HUDEP-2 (cell line): Measurements from ENCODE around the gene THRAP3.
"Not testable (repeated sequence)": the region's sequence is repeated elsewhere in the genome, so short reads cannot be mapped to it uniquely, and the experiment has no call there.

ENCODE experiments used
- DNase-seq, 76 experiments: peaks; one replicate each; lab custom pipeline; 2025; ENCODE audit not compliant: unreplicated experiment in 76 of 76; lab: John Stamatoyannopoulos, UW

Gene THRAP3, protein sequence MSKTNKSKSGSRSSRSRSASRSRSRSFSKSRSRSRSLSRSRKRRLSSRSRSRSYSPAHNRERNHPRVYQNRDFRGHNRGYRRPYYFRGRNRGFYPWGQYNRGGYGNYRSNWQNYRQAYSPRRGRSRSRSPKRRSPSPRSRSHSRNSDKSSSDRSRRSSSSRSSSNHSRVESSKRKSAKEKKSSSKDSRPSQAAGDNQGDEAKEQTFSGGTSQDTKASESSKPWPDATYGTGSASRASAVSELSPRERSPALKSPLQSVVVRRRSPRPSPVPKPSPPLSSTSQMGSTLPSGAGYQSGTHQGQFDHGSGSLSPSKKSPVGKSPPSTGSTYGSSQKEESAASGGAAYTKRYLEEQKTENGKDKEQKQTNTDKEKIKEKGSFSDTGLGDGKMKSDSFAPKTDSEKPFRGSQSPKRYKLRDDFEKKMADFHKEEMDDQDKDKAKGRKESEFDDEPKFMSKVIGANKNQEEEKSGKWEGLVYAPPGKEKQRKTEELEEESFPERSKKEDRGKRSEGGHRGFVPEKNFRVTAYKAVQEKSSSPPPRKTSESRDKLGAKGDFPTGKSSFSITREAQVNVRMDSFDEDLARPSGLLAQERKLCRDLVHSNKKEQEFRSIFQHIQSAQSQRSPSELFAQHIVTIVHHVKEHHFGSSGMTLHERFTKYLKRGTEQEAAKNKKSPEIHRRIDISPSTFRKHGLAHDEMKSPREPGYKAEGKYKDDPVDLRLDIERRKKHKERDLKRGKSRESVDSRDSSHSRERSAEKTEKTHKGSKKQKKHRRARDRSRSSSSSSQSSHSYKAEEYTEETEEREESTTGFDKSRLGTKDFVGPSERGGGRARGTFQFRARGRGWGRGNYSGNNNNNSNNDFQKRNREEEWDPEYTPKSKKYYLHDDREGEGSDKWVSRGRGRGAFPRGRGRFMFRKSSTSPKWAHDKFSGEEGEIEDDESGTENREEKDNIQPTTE

DNA sequence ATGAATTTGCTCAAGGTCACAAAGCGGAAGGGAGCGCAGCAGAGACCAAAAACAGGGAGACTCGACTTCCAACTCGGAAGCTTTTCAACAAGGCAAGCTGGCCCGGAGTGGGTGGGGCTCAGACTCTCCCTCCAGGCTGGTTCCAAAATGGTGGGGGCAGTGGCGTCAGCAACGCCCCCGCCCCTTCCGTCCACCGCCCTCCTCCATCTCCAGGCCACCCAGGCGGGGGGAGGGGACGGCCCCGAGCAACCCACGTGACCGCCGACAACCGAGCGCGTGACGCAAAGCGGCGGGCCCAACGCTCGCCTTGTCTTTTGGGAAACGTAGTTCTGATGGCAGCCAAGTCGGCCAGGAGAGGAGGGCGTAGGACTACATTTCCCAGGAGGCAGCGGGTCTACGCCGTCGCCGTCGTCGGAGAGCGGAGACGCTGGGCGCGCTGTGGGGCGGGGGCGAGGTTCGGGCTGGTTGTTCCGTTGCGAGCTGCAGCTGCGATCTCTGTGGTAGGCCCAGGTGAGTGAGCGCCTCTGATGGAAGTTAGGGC is at the start of gene THRAP3:
TSS of gene THRAP3 (plus strand) at position 448 of the 541 bp plus-strand sequence. CDS start 58,121 bp downstream, outside the sequence.
- DNase-seq = peak in 75 of 76 experiments; percentile 90 to 100 (median 99)

DNA sequence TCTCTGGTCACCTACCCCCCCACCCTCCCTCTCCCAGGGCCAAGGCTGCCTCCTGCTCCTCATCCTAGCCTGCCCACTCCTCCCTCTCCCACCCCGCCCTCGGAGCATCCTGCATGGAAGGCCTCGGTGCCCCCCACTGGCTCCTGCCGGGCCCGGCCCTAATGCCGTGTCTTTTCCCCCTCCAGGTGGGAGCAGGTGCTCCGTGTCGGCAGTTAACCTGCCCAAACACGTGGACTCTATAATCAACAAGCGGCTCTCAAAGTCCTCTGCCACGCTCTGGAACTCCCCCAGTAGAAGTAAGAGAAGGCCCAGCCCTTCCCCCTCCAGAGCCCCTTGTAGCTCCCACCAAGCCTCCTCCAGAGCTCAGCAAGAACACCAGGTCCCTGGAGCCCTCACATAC is 49.5 kb upstream of the THRAP3 start:
- no peak for DNase-seq

DNA sequence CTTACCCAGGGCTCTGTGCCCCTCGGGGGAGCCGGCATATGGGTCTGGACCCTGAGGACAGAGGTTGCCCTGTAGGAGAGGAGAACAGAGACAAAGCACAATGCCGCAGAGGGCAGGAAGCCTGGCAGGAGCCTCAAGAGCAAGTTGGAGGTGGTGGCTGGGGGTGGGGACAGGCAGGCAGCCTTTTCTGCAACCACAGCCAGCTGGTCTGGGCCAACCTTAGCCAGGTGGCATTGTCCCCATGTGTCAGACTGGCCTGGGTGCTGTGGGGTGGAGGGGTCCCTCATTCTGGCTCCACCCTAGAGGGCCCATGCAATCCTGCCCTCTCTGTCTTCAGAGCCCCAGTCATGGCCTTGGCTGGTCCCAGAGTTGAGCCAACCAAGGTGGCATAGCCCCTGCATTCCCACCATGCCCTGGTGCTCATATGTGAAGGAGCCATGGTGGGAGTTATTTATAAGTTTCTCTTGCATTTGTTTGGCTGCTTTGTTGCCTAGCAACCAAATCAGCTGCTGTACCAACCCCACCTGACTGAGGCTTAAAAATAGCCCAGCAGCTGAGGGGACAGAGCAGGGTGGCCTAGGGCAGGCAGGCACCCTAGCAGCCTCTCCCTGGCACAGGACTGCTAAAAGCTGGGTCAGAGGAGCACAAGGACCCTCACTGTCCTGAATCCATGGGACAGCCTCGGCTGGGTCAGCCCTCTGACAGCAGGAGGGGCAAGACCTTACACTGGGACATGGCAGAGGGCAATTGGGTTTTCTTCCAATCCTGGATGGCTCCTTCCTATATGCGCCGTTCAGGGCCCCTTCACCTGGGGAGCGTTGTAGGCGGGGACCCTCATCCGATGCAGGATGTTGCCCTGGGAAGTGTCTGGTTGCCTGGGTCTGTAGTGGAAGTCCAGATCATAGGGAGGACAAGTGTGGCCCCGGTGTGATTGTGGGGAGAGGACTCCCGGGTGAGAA is 48.8 kb upstream of the THRAP3 start:
- no peak for DNase-seq

DNA sequence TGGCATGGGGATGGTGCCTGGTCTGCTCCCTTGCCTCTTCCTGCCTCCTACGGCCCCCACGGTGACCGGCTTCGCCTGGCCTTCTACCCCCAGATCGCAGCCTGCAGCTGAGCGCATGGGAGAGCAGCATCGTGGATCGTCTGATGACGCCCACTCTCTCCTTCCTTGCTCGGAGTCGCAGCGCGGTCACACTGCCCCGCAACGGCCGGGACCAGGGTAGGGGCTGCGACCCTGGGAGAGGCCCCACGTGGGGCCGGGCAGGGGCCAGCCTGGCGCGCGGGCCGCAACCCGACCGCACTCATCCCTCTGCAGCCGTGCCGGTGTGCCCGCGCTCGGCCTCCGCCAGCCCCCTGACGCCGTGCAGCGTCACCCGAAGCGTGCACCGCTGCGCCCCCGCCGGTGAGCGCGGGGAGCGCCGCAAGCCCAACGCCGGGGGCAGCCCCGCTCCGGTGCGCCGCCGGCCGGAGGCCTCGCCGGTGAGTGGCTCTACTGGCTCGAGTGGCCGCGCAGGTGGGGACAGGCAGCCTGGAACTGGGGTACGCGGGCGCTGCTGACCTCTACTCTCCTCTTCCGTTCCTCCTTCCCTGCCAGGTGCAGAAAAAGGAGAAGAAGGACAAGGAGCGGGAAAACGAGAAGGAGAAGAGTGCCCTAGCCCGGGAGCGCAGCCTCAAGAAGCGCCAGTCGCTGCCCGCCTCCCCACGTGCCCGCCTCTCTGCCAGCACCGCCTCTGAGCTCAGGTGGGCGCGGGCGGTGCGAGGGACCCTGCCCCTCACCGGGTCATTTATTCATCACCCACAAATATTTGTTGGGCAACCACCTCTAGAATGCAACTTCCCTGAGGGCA is 47.9 kb upstream of the THRAP3 start:
- no peak for DNase-seq

DNA sequence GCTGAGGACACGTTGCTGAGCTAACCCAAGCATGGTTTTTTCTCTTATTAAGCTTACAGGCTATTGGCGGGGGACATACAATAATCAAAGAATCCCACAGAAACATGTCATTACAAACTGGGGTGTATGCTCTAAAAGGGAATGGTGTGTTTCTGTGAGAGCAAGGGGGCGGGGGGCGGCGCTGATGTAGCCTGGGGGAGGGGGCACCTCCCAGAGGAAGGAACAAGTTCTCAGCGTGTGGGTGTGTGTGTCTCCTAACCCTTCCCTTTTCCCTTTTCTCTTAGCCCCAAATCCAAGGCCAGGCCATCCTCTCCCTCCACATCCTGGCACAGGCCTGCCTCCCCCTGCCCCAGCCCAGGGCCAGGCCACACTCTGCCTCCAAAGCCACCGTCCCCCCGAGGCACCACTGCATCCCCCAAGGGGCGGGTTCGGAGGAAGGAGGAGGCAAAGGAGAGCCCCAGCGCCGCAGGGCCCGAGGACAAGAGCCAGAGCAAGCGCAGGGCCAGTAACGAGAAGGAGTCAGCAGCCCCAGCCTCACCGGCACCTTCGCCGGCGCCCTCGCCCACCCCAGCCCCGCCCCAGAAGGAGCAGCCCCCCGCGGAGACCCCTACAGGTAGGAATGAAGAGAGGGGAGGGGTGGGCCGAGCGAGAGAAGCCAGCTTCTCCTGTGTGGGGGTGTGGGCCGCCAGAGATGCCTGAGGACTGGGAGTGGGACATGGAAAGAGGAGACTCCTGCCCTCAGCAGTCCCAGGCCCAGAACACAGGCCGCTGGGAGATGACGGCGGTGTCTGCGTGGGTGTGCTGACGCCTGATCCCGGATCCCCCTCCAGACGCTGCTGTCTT is 46.4 kb upstream of the THRAP3 start:
- DNase-seq = no peak

DNA sequence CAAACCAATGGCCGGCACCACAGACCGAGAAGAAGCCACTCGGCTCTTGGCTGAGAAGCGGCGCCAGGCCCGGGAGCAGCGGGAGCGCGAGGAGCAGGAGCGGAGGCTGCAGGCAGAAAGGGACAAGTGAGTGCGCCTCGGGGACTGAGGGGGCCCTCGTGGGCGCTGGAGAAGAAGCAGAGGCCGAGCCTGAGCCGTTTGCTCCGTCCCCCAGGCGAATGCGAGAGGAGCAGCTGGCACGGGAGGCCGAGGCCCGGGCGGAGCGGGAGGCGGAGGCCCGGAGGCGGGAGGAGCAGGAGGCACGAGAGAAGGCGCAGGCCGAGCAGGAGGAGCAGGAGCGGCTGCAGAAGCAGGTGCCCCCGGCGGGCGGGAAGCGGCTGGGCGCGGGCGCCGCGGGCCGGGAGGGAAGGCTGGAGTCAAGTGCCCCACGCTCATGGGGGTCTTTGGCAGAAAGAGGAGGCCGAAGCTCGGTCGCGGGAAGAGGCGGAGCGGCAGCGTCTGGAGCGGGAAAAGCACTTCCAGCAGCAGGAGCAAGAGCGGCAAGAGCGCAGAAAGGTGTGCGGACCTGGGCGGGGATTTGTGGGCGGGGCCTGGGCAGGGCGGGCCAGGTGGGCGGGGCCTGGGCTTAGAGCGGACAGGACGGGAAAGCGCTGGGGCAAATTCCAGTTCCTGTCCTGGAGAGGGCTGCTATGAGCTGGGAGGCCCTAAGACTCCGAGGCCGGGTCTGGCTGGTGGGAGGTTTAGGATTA is 45.6 kb upstream of the THRAP3 start:
- no peak for DNase-seq

DNA sequence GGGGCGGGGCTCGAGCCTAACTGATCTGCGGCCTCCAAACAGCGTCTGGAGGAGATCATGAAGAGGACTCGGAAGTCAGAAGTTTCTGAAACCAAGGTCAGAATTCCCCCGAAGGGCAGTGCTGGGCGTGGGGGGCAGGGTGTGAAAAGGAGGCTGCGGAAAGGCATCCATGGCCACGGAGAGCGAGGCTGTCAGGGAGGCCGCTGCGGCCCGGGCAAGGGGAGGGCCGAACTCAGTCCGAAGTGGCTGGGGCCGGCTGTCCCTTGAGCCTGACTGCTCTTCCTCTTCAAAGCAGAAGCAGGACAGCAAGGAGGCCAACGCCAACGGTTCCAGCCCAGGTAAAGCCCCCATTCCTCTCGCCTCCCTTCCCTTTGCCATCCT is 45.0 kb upstream of the THRAP3 start:
- no peak for DNase-seq

DNA sequence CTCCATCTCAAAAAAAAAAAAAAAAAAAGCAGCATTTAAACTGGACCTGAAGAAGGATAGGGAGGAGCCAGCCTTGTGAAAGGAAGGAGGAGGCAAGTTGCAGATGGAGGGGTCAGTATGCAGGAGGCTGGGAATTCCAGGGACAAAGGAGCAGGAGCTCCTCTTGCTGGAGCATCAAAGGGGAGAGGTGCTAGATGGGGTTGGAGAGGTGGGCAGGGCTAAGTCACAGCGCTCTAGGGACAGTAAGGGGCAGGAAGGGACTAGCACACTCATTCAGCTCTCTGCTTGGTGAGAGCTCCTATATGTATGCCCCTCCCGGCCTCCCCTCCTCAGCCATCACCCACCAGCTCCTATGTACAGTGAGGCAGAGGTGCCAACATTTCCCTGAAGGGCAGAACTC is 41.5 kb upstream of the THRAP3 start:
- DNase-seq = no peak

DNA sequence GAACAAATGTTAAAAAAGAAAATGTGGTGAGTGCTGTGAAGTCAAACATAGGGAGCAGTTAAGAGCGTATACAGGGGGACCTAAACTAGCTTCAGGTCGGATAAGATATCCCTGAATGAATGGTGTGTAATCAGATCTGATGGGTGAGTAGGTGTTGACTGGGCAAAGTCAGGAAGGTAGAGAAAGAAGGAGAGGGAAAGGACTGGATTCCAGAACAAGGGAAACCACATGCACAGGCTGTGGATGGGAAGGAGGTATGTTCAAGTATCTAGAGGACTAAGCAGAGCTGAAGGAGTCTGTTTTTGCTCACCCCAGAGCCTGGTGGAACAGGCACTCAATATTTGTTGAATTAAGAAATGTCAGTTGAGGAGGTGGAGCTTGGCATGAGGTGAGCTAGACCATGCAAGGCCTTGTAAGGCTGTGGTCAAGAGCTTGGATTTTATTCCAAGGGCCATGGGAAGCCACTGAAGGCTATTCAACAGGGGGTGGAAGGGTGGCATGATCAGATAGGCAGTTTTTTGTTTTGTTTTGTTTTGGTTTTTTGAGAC is 40.9 kb upstream of the THRAP3 start:
- DNase-seq = peak in 1 of 76 experiments; percentile 6

DNA sequence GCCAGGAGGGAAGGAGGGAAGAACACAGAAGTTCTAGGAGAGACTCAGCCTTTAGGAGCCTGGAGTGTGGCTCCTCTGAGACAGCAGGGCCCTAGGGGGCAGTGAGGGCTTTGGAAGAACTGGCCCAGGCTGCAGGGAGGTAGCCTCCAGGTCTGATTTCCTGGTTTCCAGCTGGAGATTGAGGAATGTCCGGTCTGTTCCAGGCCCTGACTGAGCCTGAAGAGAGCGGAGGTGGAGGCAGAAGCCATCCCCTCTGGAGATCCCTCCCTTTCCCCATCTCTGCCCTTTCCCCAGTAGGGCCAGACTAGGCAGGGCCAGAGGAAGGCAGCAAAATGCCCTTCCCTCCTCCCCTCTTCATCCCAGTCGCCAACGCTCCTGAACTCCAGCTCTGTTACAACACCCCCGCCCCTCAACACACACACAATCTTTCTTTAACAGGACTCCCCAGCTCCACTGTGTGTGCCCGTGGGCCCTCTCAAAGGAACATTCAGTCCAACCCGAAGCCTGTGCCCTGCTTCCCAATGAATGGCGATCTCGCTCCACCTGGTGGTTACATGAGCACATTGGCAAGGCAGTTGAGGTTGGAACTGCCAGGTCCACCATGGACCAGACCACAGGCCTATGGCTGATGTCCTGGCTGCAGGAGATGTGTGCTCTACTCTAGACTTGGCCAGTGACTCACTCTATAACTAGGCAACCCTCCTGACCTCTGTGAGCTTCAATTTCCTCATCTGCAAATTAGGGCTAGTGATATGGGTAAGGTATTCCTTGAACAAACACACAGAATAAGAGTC is 36.2 kb upstream of the THRAP3 start:
- DNase-seq = peak in 72 of 76 experiments; percentile 5 to 88 (median 66)

DNA sequence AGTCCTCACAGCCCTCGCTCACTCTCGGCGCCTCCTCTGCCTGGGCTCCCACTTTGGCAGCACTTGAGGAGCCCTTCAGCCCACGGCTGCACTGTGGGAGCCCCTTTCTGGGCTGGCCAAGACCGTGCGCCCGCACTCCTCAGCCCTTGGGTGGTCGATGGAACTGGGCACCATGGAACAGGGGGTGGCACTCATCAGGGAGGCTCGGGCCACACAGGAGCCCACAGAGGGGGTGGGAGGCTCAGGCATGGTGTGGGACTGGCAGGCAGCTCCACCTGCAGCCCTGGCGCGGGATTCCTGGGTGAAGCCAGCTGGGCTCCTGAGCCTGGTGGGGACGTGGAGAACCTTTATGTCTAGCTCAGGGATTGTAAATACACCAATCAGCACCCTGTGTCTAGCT is 27.4 kb upstream of the THRAP3 start:
- not testable (repeated sequence) for DNase-seq

DNA sequence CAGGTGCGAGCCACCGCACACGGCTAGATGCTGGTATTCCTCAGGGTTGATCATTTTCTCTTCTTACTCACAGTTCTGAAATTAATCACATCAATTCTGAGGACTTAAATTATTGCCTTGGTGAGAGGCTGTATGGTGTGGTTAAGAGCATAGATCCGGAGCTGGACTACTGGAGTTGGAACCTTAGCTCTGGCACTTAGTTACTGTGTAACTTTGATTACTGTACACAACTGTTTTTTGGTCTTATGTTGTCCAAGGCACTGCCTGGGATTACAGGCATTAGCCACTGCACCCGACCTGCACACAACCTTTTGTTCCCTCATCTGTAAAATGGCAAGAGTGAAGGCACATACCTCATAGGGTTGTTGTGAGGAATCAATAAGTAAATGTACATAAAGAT is 25.6 kb upstream of the THRAP3 start:
- DNase-seq = no peak

DNA sequence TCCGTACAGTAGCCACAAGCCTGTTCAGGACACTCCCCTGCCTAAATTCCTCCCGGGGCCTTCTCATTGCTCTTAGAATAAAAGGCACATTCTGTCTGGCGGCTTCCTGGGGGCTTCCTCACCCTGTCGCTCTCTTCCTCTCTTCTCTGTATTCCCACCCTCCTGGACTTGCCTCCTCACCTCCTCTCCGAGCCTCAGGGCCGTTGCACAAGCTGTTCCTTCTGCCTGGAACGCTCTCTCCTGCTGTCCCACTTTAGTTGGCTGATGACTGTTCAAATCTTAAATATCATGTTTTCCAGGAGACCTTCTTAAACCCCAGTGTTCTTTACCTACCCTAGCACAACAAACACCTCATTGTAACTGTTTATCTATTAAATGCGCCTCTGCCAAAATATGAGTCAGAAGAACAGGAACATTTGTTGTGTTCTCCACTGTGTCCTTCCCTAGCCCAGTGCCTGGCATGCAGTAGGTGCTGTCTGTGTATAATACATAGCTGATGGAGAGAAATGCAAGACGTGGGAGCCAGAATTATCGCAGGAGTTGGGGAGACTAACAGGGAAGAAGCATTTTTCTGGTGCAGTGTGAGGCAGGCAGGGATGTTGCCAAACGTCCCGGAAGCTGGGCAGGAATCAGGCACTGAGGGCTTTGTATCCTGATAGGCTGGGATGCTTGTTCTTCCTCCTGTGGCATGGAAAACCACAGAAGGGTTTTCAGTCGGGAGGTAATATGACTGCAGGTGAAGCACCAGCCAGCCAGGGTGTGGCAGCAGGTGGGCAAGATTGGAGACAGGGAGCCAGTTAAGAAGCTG is 24.1 kb upstream of the THRAP3 start:
- no peak for DNase-seq

DNA sequence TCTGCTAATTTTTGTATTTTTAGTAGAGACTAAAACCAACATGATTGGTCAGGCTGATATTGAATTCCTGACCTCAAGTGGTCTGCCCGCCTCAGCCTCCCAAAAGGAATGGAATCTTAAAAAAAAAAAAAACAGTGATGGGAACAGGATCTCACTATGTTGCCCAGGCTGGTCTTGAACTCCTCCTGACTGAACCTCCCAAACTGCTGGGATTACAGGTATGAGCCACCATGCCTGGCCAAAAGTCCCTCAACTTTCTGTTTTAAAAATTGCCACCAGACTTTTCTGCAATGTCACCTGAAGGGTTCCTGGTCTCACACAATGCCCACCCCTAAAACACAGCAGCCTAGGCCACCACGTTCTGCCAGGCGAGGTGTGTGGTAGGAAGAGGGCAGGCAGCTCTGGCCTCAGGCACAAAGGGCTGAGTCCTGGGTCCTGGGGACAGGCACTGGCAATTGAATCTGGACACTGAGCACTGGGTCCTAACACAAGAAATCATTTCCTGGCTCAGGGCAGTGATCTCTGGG is 21.2 kb upstream of the THRAP3 start:
- no peak for DNase-seq

DNA sequence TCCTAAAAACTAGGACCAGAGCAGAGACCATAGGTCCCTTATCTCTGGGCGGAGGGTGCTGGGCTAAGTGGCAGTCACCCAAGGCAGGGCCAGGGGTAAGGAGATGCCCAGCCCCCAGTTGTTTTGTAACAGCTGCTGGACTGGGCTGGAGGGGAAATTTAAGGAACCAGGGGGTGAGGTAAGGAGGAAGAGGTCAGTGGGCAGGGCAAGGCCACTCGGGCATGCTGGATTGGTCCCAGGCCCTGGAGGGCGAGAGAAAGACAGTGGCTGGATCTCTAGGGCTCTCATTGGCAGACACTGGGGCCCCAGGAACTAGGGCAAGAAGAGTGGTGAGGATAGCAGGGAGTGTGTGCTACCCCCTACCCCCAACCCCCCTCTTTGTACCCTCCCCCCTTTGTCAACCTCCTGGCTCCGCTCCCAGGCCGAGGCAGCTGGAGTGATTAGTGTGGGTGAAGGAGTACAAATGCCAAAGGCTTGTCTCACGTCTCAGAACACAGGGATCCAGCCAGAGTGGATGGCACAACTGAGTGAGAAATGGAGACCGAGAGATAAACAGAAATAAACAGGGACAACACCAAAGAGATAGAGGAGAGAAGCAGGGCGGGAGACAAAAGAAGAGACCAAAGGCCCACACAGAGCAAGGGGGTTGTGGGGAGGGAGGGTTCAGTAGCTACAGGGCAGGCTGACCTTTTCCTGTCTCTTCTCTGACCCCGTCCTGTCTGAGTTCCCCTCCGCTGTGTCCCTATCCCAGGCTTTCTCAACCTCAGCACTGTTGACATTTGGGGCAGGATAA is 20.5 kb upstream of the THRAP3 start:
- DNase-seq = peak in 19 of 76 experiments; percentile 3 to 47 (median 15)
